WTC11 (cell line): ENCODE measurements around the gene SLC8A2. TPM values are rescaled to one million over a fixed set of nuclear protein-coding genes. Genes with fewer than 3 reads are reported as not detected.

Experiments used
- E2F5 ChIP-seq: sonication (generic); formaldehyde crosslinking; IDR thresholded peaks from 2 replicates; pipeline ENCODE4 v1.8.1; 2022; ENCODE audit warnings: mild to moderate bottlenecking, moderate library complexity, missing genetic modification reagents
- ELF4 ChIP-seq: sonication (generic); formaldehyde crosslinking; IDR thresholded peaks from 2 replicates; pipeline ENCODE4 v1.8.1; 2022; ENCODE audit warnings: low read depth, mild to moderate bottlenecking, moderate library complexity, missing genetic modification reagents
- ESRRA ChIP-seq: sonication (generic); formaldehyde crosslinking; IDR thresholded peaks from 2 replicates; pipeline ENCODE4 v1.8.1; 2022; ENCODE audit warnings: mild to moderate bottlenecking, missing genetic modification reagents, borderline replicate concordance
- FOXK1 ChIP-seq: sonication (generic); formaldehyde crosslinking; IDR thresholded peaks from 2 replicates; pipeline ENCODE4 v1.8.0; 2022; ENCODE audit warnings: mild to moderate bottlenecking, moderate library complexity, missing genetic modification reagents
- FOXP4 ChIP-seq: sonication (generic); formaldehyde crosslinking; IDR thresholded peaks from 2 replicates; pipeline ENCODE4 v1.8.0; 2022; ENCODE audit warnings: mild to moderate bottlenecking, missing genetic modification reagents
- GABPB1 ChIP-seq: sonication (generic); formaldehyde crosslinking; IDR thresholded peaks from 2 replicates; pipeline ENCODE4 v1.8.1; 2023; ENCODE audit warnings: mild to moderate bottlenecking, missing genetic modification reagents
- NFE2L1 ChIP-seq: sonication (generic); formaldehyde crosslinking; IDR thresholded peaks from 2 replicates; pipeline ENCODE4 v1.8.1; 2023; ENCODE audit warnings: missing genetic modification reagents
- NFYB ChIP-seq: sonication (generic); formaldehyde crosslinking; conservative IDR thresholded peaks from 2 replicates; pipeline ENCODE4 v1.8.0; 2022; ENCODE audit warnings: low read depth, missing genetic modification reagents
- PRRX2 ChIP-seq: fragments of 250-450 bp; sonication (Bioruptor Pico); IDR thresholded peaks from 2 replicates; pipeline ENCODE4 v1.8.0; 2021; ENCODE audit warnings: mild to moderate bottlenecking
- SMAD4 ChIP-seq: sonication (generic); formaldehyde crosslinking; IDR thresholded peaks from 2 replicates; pipeline ENCODE4 v1.8.0; 2022; ENCODE audit warnings: mild to moderate bottlenecking, missing genetic modification reagents
- SOX15 ChIP-seq: fragments of 250-450 bp; sonication (Bioruptor Pico); IDR thresholded peaks from 2 replicates; pipeline ENCODE4 v1.9.0; 2021; ENCODE audit warnings: mild to moderate bottlenecking
- STAT6 ChIP-seq: sonication (generic); formaldehyde crosslinking; conservative IDR thresholded peaks from 2 replicates; pipeline ENCODE4 v1.8.1; 2023; ENCODE audit warnings: mild to moderate bottlenecking, low read depth, missing genetic modification reagents, moderate library complexity
- ZNF138 ChIP-seq: sonication (generic); formaldehyde crosslinking; conservative IDR thresholded peaks from 2 replicates; pipeline ENCODE4 v1.8.1; 2022; ENCODE audit warnings: mild to moderate bottlenecking, moderate library complexity, missing genetic modification reagents
- ZNF219 ChIP-seq: sonication (generic); formaldehyde crosslinking; IDR thresholded peaks from 2 replicates; pipeline ENCODE4 v1.8.0; 2023; ENCODE audit warnings: missing genetic modification reagents, mild to moderate bottlenecking, borderline replicate concordance
- ZNF396 ChIP-seq: fragments of 250-450 bp; sonication (Bioruptor Pico); IDR thresholded peaks from 2 replicates; pipeline ENCODE4 v1.8.0; 2021; ENCODE audit warnings: mild to moderate bottlenecking, moderate library complexity, borderline replicate concordance
- ZNF671 ChIP-seq: fragments of 250-450 bp; sonication (Bioruptor Pico); IDR thresholded peaks from 2 replicates; pipeline ENCODE4 v1.8.0; 2021; ENCODE audit warnings: mild to moderate bottlenecking
- total RNA-seq: library from RNA; stranded (reverse); gene quantifications from 3 replicates; pipeline ENCODE4 v1.2.3, GENCODE V29; 2021
- TF ChIP-seq, protein P1 (sequence below): fragments of 250-450 bp; sonication (Bioruptor Pico); IDR thresholded peaks from 2 replicates; pipeline ENCODE4 v1.8.0; 2021; ENCODE audit warnings: mild to moderate bottlenecking
- TF ChIP-seq, protein P2 (sequence below): fragments of 200-600 bp; IDR thresholded peaks from 2 replicates; pipeline ENCODE4 v1.8.0; 2022; ENCODE audit warnings: antibody characterized with exemption

SLC8A2 gene
- total RNA-seq, 1 experiment from 2014 or later: 6.5 TPM

GRCh38 chr19:47514869-47515588 is 43.3 kb upstream of the SLC8A2 start, which contains the start of gene NAPA (continued):
- no peak for TF ChIP-seq ZNF138 (CRISPR knock-in tag)
- TF ChIP-seq GABPB1 (CRISPR knock-in tag): 0 out of 2 replicates have a peak, but pooled peaks have one; percentile 13
- no peak for TF ChIP-seq ESRRA (CRISPR knock-in tag)
- no peak for TF ChIP-seq STAT6 (CRISPR knock-in tag)
- TF ChIP-seq ZNF219 (CRISPR knock-in tag): no peak
- TF ChIP-seq, protein P1, sequence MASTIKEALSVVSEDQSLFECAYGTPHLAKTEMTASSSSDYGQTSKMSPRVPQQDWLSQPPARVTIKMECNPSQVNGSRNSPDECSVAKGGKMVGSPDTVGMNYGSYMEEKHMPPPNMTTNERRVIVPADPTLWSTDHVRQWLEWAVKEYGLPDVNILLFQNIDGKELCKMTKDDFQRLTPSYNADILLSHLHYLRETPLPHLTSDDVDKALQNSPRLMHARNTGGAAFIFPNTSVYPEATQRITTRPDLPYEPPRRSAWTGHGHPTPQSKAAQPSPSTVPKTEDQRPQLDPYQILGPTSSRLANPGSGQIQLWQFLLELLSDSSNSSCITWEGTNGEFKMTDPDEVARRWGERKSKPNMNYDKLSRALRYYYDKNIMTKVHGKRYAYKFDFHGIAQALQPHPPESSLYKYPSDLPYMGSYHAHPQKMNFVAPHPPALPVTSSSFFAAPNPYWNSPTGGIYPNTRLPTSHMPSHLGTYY: no peak
- peak; percentile 74 for TF ChIP-seq NFYB
- TF ChIP-seq ELF4 (CRISPR knock-in tag): no peak
- no peak for TF ChIP-seq PRRX2
- TF ChIP-seq ZNF396 (CRISPR knock-in tag): no peak
- TF ChIP-seq SOX15 (CRISPR knock-in tag): no peak
- TF ChIP-seq NFE2L1: no peak
- TF ChIP-seq, protein P2, sequence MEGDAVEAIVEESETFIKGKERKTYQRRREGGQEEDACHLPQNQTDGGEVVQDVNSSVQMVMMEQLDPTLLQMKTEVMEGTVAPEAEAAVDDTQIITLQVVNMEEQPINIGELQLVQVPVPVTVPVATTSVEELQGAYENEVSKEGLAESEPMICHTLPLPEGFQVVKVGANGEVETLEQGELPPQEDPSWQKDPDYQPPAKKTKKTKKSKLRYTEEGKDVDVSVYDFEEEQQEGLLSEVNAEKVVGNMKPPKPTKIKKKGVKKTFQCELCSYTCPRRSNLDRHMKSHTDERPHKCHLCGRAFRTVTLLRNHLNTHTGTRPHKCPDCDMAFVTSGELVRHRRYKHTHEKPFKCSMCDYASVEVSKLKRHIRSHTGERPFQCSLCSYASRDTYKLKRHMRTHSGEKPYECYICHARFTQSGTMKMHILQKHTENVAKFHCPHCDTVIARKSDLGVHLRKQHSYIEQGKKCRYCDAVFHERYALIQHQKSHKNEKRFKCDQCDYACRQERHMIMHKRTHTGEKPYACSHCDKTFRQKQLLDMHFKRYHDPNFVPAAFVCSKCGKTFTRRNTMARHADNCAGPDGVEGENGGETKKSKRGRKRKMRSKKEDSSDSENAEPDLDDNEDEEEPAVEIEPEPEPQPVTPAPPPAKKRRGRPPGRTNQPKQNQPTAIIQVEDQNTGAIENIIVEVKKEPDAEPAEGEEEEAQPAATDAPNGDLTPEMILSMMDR: 0 out of 2 replicates have a peak, but pooled peaks have one; percentile 93
- peak; percentile 59 for TF ChIP-seq E2F5 (CRISPR knock-in tag)
- TF ChIP-seq SMAD4 (CRISPR knock-in tag): no peak
- TF ChIP-seq FOXK1 (CRISPR knock-in tag): peak; percentile 96
- no peak for TF ChIP-seq ZNF671 (CRISPR knock-in tag)
- no peak for TF ChIP-seq FOXP4 (CRISPR knock-in tag)
